Caco-2 (cell line): ENCODE data around the gene SLC44A4. TPM values are rescaled to one million over a fixed set of nuclear protein-coding genes. Genes with fewer than 3 reads are reported as not detected.

ENCODE experiments used
- BruUV-seq: library from RNA; stranded (reverse); fragments of 400-500 nt; replicated peaks from 2 replicates; lab custom pipeline; 2021; lab: Mats Ljungman, UMichigan
- CTCF ChIA-PET: fragments of 300-600 bp; sonication (Branson Sonifier 250); formaldehyde crosslinking; loops from one replicate; lab custom pipeline; 2022; ENCODE audit warnings: antibody characterized with exemption; lab: Charles Lee
- POLR2A ChIA-PET: fragments of 300-600 bp; sonication (Branson Sonifier 250); formaldehyde crosslinking; loops from one replicate; lab custom pipeline; 2022; ENCODE audit warnings: antibody characterized with exemption; lab: Charles Lee
- DNase-seq, 2 experiments: peaks; one replicate each; pipeline versions ENCODE4 v3.0.0 to v3.0.0-alpha.2; 2020 to 2022
- H3K27me3 ChIP-seq: replicated peaks from 2 replicates; pipeline ENCODE4 v1.6.0; 2011; ENCODE audit warnings: low read length; ENCODE audit not compliant: control insufficient read depth, insufficient read depth
- H3K36me3 ChIP-seq: 2 replicates; pipeline ENCODE4 v1.5.1; 2011; ENCODE audit warnings: low read length; ENCODE audit not compliant: control insufficient read depth, insufficient read depth
- H3K4me1 ChIP-seq: fragments of 250-450 bp; sonication (Bioruptor Pico); 2 replicates; pipeline ENCODE4 v1.5.1; 2020; ENCODE audit warnings: mild to moderate bottlenecking
- H3K4me3 ChIP-seq: 2 replicates; pipeline ENCODE4 v1.5.1; 2011; ENCODE audit warnings: low read depth, mild to moderate bottlenecking, control low read depth, low read length
- H3K9me3 ChIP-seq: fragments of 250-450 bp; sonication (Bioruptor Pico); 2 replicates; pipeline ENCODE4 v1.5.1; 2020; ENCODE audit warnings: mild to moderate bottlenecking, moderate library complexity
- H3K27ac Mint-ChIP-seq: one replicate; pipeline ENCODE4 v1.8.0; 2022; ENCODE audit warnings: mixed read lengths; ENCODE audit not compliant: unreplicated experiment
- H3K27me3 Mint-ChIP-seq: one replicate; pipeline ENCODE4 v1.8.0; 2022; ENCODE audit warnings: mixed read lengths; ENCODE audit not compliant: insufficient read depth, unreplicated experiment
- H3K36me3 Mint-ChIP-seq: one replicate; pipeline ENCODE4 v1.8.0; 2022; ENCODE audit warnings: mild to moderate bottlenecking, mixed read lengths; ENCODE audit not compliant: insufficient read depth, unreplicated experiment
- H3K4me1 Mint-ChIP-seq: one replicate; pipeline ENCODE4 v1.8.0; 2022; ENCODE audit warnings: low read depth, mixed read lengths; ENCODE audit not compliant: unreplicated experiment
- H3K4me3 Mint-ChIP-seq: one replicate; pipeline ENCODE4 v1.8.0; 2022; ENCODE audit warnings: mild to moderate bottlenecking, moderate library complexity, mixed read lengths; ENCODE audit not compliant: unreplicated experiment
- H3K9me3 Mint-ChIP-seq: one replicate; pipeline ENCODE4 v1.8.0; 2022; ENCODE audit warnings: mixed read lengths; ENCODE audit not compliant: unreplicated experiment
- CTCF ChIP-seq, 2 experiments: fragments of 200-600 bp in 1 of 2; IDR thresholded peaks; 1 replicate in 1 of 2; 2 replicates in 1 of 2; pipeline versions ENCODE4 v1.5.1 to v1.8.0; 2011 to 2022; ENCODE audit warnings: antibody characterized with exemption in 1 of 2, control low read depth in 1 of 2, inconsistent platforms in 1 of 2, low read depth in 1 of 2, low read length in 1 of 2, mild to moderate bottlenecking in 1 of 2, moderate library complexity in 1 of 2; ENCODE audit not compliant: insufficient read depth in 1 of 2, severe bottlenecking in 1 of 2, unreplicated experiment in 1 of 2
- intact Hi-C: fragments of 100-400 bp; cut with micrococcal nuclease; formaldehyde crosslinking; loops from one replicate; pipeline ENCODE4 v1.10.0; 2022; ENCODE audit not compliant: unreplicated experiment
- total RNA-seq: library from RNA; stranded (reverse); gene quantifications from 2 replicates; pipeline ENCODE4 v1.2.3, GENCODE V29; 2022

Gene SLC44A4
- total RNA-seq, 1 experiment from 2014 or later = 0.57 TPM

GRCh38 chr6:31836474-31837368 lies 42.1 kb downstream of the SLC44A4 start:
- intact Hi-C loops = no loop called here
- POLR2A ChIA-PET = interaction anchor here (1.1 kb wide), 1 partner anchor 10 kb away, joined by 3 read pairs; no protein-coding TSS in a partner anchor
- CTCF ChIA-PET = no interaction called here

GRCh38 chr6:31836047-31836473 lies 42.7 kb downstream of the SLC44A4 start:
- Mint-ChIP-seq H3K36me3 (peaks cover 68% of the 10 kb centered on the region), H3K27me3 (no peaks in the 10 kb centered on the region), H3K4me3 (peak overlapping the region; percentile 96), H3K9me3 (no peaks in the 10 kb centered on the region), H3K27ac (peak overlapping the region; percentile 99), H3K4me1 (peaks cover 18% of the 10 kb centered on the region)
- Histone ChIP-seq H3K4me3 (peak overlapping the region; percentile 86), H3K4me1 (peaks cover 13% of the 10 kb centered on the region), H3K9me3 (no peaks in the 10 kb centered on the region), H3K27me3 (no peaks in the 10 kb centered on the region), H3K36me3 (peaks cover 9% of the 10 kb centered on the region)
- no peak for TF ChIP-seq CTCF (IDR thresholded peaks at IDR 0.05; ENCODE audit: insufficient read depth in 1 of 2, low read depth in 1 of 2, low read length in 1 of 2, severe bottlenecking in 1 of 2, unreplicated experiment in 1 of 2)
- no TSS peak for BruUV-seq
- ChIA-PET POLR2A (interaction anchor here (1.1 kb wide), 1 partner anchor 9 kb away, joined by 3 read pairs; no protein-coding TSS in a partner anchor), CTCF (no interaction called here)
- intact Hi-C loops = no loop called here
- DNase-seq = no peak

More at GRCh38 chr6:31836474-31837368, 42.1 kb downstream of the SLC44A4 start:
- Mint-ChIP-seq H3K27ac (peak overlapping the region; percentile 99), H3K36me3 (peaks cover 74% of the 10 kb centered on the region), H3K27me3 (no peaks in the 10 kb centered on the region), H3K9me3 (no peaks in the 10 kb centered on the region), H3K4me3 (peak overlapping the region; percentile 96), H3K4me1 (peaks cover 18% of the 10 kb centered on the region)
- H3K27me3 ChIP-seq = no peaks in the 10 kb centered on the region
- H3K4me1 ChIP-seq = peaks cover 13% of the 10 kb centered on the region
- no TSS peak for BruUV-seq
- TF ChIP-seq CTCF (IDR thresholded peaks at IDR 0.05; ENCODE audit: insufficient read depth in 1 of 2, low read depth in 1 of 2, low read length in 1 of 2, severe bottlenecking in 1 of 2, unreplicated experiment in 1 of 2) = no peak
- H3K36me3 ChIP-seq = peaks cover 9% of the 10 kb centered on the region
- H3K9me3 ChIP-seq = no peaks in the 10 kb centered on the region
- DNase-seq = no peak
- H3K4me3 ChIP-seq = peak overlapping the region; percentile 86
